HG03175 (cell line): ENCODE results near the gene TARP.
A peak's percentile ranks its signal among the peaks of the same experiment; 100 is the strongest.
"Not testable (repeated sequence)": the region's sequence is repeated elsewhere in the genome, so short reads cannot be mapped to it uniquely, and the experiment has no call there.

Source experiments
- ATAC-seq: cut with Tn5 transposase; IDR thresholded peaks from one replicate; pipeline ENCODE4 v1.9.1; 2021; ENCODE audit warnings: mild to moderate bottlenecking, moderate library complexity; ENCODE audit not compliant: unreplicated experiment

The TARP gene

GRCh38 chr7:38262545-38262944, 10.9 kb downstream of the TARP start:
- ATAC-seq: no peak

- not testable (repeated sequence) for ATAC-seq
These were observed 11.4 kb downstream of the TARP start for GRCh38 chr7:38262026-38262425.

DNA sequence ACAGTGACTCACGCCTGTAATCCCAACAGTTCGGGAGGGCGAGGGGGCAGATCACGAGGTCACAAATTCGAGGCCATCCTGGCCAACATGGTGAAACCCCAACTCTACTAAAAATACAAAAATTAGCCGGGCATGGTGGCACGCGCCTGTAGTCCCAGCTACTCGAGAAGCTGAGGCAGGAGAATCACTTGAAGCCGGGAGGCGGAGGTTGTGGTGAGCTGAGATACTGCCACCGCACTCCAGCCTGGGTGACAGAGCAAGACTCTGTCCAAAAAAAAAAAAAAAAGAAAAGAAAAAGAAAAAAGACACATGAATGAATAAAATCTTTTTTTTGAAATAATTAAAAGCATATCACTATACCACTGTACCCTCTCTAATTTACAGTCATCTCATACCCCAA, 11.8 kb downstream of the TARP start:
- ATAC-seq: not testable (repeated sequence)

GRCh38 chr7:38259157-38259556, 14.3 kb downstream of the TARP start:
- ATAC-seq: not testable (repeated sequence)

DNA sequence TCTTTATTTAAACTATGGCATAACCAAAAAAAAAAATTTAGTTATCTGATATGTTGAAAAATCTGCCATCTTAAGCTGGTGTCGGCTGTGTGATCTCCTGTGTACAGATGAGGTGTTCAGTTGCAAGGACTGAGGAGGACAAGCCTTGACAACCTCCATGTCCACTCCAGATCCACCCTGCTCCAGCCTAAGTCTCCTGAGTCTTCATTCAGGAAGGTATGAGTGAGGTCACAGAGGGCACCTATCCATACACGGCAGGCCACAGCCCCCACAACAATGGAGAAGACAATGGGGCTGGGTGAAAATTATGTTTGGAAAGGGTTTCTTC, 16.1 kb downstream of the TARP start:
- ATAC-seq: no peak

DNA sequence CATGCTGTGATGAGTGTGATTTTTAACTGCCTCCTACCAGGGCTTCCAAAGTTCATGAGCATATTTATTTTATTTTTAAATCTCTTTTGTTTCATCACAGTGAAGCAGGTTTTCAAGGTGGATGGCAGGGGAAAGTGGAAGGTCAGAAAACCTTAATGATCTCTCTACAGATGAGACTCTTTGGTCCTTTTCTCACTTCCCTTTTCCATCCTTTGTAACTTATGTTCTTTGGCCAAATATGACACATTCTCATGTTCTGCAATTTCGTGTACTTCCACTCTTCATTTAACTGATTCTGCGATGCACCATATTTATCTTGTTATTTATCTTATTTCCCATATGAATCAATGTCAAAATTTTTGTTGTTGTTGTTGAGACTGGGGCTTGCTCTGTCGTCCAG, 23.6 kb downstream of the TARP start:
- peak; percentile 75 for ATAC-seq

DNA sequence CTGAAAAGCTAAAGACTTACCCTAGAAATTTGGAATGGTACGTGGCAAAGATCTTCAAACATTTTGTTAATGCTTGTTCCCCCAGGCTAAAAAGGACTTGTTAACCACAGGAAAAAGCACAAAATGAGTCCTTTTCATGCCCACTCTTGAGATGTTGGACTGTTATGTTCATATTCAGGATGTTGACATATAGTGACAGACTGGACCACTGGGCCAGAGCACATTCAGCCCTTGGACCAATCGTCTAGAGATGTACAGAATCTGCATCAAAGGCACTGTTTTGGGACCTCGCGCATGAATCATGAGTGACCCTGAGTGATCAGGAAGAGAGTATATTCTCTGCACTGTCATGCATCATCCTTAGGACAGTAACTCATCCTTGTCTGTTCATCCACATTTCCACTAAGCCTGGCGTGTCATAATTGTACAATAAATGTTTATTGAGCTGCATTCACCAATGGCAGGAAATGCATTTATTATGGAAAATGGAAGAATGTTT, 25.3 kb downstream of the TARP start:
- ATAC-seq: no peak

DNA sequence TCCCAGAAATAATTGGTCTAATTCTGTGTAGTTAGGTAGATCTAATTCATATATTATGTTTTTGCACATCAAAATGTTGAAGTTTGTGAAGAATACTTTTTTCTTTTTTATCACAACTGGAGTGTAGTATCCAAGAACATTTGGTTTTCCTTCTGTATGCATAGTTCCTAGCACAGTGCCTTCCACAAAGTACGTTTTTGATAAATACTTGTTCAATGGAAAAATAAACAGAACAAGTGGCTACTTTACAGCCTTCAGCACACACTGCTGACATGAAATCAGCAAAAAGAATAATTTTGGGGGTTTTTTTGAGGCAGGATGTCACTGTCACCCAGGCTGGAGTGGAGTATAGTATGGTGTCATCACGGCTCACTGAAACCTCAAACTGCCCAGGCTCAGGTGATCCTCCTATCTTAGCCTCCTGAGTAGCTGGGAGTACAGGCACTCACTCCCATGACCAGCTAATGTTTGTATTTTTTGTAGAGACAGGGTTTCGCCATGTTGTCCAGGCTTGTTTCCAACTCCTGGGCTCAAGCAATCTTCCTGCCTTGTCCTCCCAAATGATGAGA, 27.9 kb downstream of the TARP start:
- ATAC-seq: no peak

GRCh38 chr7:38244516-38244915, 28.9 kb downstream of the TARP start:
- ATAC-seq: no peak

GRCh38 chr7:38243345-38243744, 30.1 kb downstream of the TARP start:
- not testable (repeated sequence) for ATAC-seq

DNA sequence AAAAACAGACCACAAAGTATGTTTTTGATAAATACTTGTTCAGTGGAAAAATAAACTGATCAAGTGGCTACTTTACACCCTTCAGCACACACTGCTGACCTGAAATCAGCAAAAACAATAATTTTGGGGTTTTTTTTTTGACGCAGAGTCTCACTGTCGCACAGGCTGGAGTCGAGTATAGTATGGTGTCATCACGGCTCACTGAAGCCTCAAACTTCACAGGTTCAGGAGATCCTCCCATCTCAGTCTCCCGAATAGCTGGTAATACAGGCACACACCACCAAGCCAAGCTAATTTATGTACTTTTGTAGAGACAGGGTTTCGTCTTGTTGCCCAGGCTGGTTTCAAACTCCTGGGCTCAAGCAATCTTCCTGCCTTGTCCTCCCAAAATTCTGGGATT, 30.6 kb downstream of the TARP start:
- no peak for ATAC-seq

DNA sequence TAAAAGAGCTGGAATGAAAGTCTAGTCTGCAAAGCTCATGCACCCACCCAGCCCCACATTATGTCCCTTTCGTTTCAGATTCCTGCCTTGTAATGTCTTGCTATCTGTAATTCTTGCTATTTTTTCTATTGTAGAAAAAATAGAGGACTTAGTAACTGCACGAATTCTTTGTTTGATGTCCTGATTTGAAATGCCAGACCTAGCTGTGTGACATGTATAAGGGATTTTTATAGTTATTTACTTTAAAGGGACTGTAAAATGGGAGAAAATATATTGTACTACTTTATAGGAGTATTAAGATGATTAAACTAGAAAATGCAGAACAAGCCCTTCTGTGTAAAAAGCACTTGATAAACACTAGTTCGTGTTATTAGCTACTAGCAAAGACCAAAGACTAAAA, 32.4 kb downstream of the TARP start:
- ATAC-seq: no peak

DNA sequence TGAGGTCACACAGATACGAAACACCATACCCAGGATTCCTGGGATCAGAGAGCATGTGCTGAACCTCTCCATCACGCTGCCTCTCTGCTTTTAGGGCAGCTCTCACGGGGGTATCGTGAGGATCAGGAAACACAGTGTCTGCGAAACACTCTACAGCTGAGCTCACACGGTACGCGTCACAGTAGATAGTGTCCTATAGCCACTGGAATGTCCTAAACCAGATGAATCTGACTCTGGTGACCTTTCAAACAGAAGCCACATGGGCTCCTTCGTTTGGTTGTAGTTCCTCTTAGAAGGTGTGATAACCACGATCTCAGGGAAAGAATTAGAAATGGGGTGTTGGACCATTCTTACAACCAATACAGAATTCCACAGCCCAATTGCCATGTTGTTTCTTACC, 34.3 kb downstream of the TARP start:
- ATAC-seq: not testable (repeated sequence)

DNA sequence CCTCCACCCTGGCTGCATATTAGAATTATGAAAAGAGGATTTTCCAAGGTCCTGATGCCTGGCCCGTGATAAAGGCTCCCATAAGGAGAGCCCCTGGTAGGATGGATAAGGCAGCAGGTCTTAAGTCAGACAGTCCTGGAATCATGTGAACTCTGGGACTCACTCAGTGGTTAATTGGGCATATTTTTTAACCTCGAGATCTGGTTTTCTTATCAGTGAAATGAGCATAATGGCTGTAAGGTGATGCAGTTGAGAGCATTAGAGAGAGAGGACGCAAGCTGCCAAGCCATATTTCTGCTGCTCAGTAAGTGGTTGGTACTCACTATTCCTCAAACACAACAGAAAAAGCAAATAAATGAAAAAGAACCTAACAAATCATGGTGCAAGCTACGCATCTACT, 37.8 kb downstream of the TARP start:
- ATAC-seq: no peak

GRCh38 chr7:38234759-38235158, 38.7 kb downstream of the TARP start:
- ATAC-seq: not testable (repeated sequence)

DNA sequence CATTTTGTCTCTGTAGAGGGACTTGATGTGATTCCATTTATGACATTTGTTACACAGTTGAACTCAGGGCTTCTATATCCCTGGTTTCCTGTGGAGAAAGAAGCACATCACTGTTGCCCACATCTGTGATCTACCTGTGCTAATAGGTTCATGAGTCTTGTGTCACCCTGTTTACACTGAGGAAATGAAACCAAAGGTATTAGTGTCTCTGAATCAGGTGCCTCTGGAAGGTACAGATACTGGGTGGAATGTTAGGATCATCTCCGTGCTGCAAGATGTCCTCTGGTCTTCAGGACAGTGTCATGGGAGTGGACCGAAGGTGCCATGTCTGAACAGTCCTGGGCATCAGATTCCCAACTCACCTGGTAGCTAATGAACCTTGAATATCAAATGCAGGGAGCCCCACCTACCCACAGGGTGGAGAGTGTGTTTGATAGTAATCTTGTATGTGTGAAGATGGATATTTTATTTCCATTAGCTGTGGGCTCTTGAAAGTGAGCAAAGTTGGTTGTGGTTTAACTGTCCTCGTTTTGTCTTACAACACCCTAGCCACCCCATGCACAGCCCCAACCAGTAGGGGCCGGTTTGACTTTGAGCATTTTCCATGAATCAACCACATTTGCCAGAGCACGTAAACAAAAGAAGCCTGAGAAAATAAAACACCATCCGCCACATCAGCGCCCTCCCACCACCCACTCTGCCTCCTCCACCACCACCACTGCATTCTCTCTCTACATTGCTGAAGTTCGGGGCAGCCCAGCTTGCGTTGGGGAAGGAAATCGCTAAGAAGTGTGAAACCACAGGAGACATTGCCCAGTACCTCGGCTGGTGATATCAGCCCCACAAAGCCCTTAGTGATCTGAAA, 40.7 kb downstream of the TARP start:
- peak; percentile 90 for ATAC-seq

- no peak for ATAC-seq
These were observed 43.4 kb downstream of the TARP start for GRCh38 chr7:38229884-38230642.

DNA sequence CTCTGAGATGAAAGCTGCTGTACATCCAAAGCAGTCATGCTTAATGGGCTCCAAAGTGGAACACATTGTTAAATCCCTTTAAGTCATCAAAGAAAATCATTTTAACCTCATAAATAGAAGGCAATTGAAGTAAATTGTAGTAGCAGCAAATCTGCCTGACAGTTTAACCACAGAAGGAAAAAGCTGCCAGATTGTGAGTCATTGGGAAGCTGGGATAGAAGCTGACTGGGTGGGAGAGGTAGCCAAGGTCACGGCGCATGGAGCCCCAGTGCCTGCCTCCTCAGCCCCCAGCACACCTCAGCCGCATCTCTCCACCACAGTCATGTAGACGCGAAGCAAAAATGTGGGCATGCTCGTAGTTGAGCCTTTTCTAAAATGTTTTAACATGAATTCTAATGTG, 44.0 kb downstream of the TARP start:
- no peak for ATAC-seq

GRCh38 chr7:38224392-38224791, 49.0 kb downstream of the TARP start:
- ATAC-seq: no peak

- no peak for ATAC-seq
These were observed 50.1 kb downstream of the TARP start for GRCh38 chr7:38223306-38223705.

- ATAC-seq: peak; percentile 72
These were observed 50.8 kb downstream of the TARP start for GRCh38 chr7:38222481-38223096.
